ENCODE measurements around the gene TBX3.

TBX3 gene

DNA sequence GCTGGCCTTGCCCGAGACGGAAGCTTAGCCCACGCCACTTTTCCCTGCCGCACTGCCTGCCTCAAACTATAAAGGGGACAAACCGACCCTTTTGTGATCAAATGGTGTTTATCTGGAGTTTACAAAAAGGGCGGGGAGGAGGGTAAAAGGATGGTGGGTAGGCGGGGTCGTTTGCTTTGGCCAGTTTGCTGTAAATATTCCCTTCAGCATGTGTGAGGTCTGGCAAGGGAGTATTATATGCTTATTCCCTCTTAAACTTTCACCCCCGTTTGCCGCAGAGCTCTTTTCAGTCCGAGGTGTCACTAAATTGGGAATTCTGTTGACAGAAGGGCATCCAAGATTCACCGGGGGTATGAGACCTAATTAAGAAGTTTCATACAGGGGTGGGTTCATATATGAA lies 3.8 kb upstream of the TBX3 start:
- no peaks in the 10 kb centered on the region for H3K36me3 ChIP-seq (ENCODE audit: insufficient read depth, low read length)
- DNase-seq (no peak), ATAC-seq (ENCODE audit: insufficient read depth, low read depth) (no peak)
- H3K27me3 ChIP-seq (ENCODE audit: insufficient read depth, low read length, poor library complexity), result peaks cover 26% of the 10 kb centered on the region
- no peak overlapping the region for H3K27ac ChIP-seq (ENCODE audit: low read length)
- H2AFZ ChIP-seq (ENCODE audit: low read depth, low read length), result no peak overlapping the region
- H3K4me1 ChIP-seq (ENCODE audit: insufficient read depth, low read length), result no peaks in the 10 kb centered on the region
- no peaks in the 10 kb centered on the region for H3K9me3 ChIP-seq (ENCODE audit: insufficient read depth, low read length, severe bottlenecking)
- H3K4me2 ChIP-seq (ENCODE audit: insufficient read depth, low read length), result no peak overlapping the region
- no peak for TF ChIP-seq EZH2 (IDR thresholded peaks at IDR 0.05; ENCODE audit: borderline replicate concordance, low read depth, low read length, severe bottlenecking)
- TF ChIP-seq, protein P1, sequence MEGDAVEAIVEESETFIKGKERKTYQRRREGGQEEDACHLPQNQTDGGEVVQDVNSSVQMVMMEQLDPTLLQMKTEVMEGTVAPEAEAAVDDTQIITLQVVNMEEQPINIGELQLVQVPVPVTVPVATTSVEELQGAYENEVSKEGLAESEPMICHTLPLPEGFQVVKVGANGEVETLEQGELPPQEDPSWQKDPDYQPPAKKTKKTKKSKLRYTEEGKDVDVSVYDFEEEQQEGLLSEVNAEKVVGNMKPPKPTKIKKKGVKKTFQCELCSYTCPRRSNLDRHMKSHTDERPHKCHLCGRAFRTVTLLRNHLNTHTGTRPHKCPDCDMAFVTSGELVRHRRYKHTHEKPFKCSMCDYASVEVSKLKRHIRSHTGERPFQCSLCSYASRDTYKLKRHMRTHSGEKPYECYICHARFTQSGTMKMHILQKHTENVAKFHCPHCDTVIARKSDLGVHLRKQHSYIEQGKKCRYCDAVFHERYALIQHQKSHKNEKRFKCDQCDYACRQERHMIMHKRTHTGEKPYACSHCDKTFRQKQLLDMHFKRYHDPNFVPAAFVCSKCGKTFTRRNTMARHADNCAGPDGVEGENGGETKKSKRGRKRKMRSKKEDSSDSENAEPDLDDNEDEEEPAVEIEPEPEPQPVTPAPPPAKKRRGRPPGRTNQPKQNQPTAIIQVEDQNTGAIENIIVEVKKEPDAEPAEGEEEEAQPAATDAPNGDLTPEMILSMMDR (IDR thresholded peaks at IDR 0.05; ENCODE audit: borderline replicate concordance, extremely low read depth, low read length, poor library complexity, severe bottlenecking), result no peak
- H4K20me1 ChIP-seq (ENCODE audit: insufficient read depth, low read length), result no peaks in the 10 kb centered on the region
- no peak overlapping the region for H3K4me3 ChIP-seq (ENCODE audit: low read depth in 1 of 2, low read length in 2 of 2)
- no peaks in the 10 kb centered on the region for H3K79me2 ChIP-seq (ENCODE audit: insufficient read depth, low read length)
- no peak overlapping the region for H3K9ac ChIP-seq (ENCODE audit: low read depth, low read length)

DNA sequence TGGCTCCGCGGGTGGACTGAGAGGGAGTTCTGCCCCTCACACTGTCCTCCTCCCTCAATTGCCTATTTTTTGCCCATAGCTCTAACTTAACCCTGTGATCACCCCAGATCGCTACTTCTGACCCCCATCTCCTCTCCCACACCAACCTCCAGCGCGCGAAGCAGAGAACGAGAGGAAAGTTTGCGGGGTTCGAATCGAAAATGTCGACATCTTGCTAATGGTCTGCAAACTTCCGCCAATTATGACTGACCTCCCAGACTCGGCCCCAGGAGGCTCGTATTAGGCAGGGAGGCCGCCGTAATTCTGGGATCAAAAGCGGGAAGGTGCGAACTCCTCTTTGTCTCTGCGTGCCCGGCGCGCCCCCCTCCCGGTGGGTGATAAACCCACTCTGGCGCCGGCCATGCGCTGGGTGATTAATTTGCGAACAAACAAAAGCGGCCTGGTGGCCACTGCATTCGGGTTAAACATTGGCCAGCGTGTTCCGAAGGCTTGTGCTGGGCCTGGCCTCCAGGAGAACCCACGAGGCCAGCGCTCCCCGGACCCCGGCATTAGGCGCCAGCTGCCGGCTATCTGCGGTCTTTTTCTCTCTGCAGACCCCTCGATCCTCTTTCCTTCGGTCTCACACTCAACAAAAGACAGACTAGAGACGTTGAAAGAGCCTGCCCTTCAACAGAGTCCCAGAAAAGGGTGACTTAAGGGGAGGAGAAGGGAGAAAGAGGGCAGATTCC lies 3.0 kb upstream of the TBX3 start:
- H3K4me3 ChIP-seq (ENCODE audit: low read depth in 1 of 2, low read length in 2 of 2), result no peak overlapping the region
- no peak overlapping the region for H2AFZ ChIP-seq (ENCODE audit: low read depth, low read length)
- DNase-seq, result no peak
- no peak overlapping the region for H3K9ac ChIP-seq (ENCODE audit: low read depth, low read length)
- no peak for ATAC-seq (ENCODE audit: insufficient read depth, low read depth)
- no peaks in the 10 kb centered on the region for H3K79me2 ChIP-seq (ENCODE audit: insufficient read depth, low read length)
- peaks cover 28% of the 10 kb centered on the region for H3K27me3 ChIP-seq (ENCODE audit: insufficient read depth, low read length, poor library complexity)
- H3K27ac ChIP-seq (ENCODE audit: low read length), result no peak overlapping the region
- no peaks in the 10 kb centered on the region for H3K9me3 ChIP-seq (ENCODE audit: insufficient read depth, low read length, severe bottlenecking)
- no peaks in the 10 kb centered on the region for H3K4me1 ChIP-seq (ENCODE audit: insufficient read depth, low read length)
- no peak for TF ChIP-seq EZH2 (IDR thresholded peaks at IDR 0.05; ENCODE audit: borderline replicate concordance, low read depth, low read length, severe bottlenecking)
- no peak overlapping the region for H3K4me2 ChIP-seq (ENCODE audit: insufficient read depth, low read length)
- no peaks in the 10 kb centered on the region for H3K36me3 ChIP-seq (ENCODE audit: insufficient read depth, low read length)
- H4K20me1 ChIP-seq (ENCODE audit: insufficient read depth, low read length), result no peaks in the 10 kb centered on the region

DNA sequence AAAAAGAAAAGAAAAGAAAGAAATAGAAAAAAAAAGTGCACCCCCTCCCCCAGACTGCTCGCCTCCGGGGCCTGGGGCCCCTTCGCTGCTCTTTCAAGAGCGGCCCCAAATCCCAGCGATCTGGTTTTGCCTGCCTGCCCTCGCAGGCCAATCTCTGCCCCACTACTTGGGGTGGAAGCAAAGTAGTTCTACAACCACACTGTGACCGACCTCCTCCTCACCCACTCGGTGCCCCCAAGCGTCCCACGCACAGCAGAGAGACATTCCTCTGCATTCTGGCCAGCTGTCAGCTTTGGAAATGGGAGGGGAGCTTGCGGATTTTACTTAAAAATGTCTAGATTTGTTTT lies 2.4 kb upstream of the TBX3 start:
- no peak for ATAC-seq (ENCODE audit: insufficient read depth, low read depth)
- Histone ChIP-seq H3K27me3 (ENCODE audit: insufficient read depth, low read length, poor library complexity) (peaks cover 34% of the 10 kb centered on the region), H3K27ac (ENCODE audit: low read length) (no peak overlapping the region), H3K9ac (ENCODE audit: low read depth, low read length) (no peak overlapping the region), H2AFZ (ENCODE audit: low read depth, low read length) (no peak overlapping the region), H3K9me3 (ENCODE audit: insufficient read depth, low read length, severe bottlenecking) (no peaks in the 10 kb centered on the region), H3K4me1 (ENCODE audit: insufficient read depth, low read length) (no peaks in the 10 kb centered on the region), H4K20me1 (ENCODE audit: insufficient read depth, low read length) (no peaks in the 10 kb centered on the region), H3K36me3 (ENCODE audit: insufficient read depth, low read length) (no peaks in the 10 kb centered on the region), H3K79me2 (ENCODE audit: insufficient read depth, low read length) (no peaks in the 10 kb centered on the region), H3K4me2 (ENCODE audit: insufficient read depth, low read length) (no peak overlapping the region), H3K4me3 (ENCODE audit: low read depth in 1 of 2, low read length in 2 of 2) (no peak overlapping the region)
- no peak for TF ChIP-seq EZH2 (IDR thresholded peaks at IDR 0.05; ENCODE audit: borderline replicate concordance, low read depth, low read length, severe bottlenecking)
- TF ChIP-seq, protein P1 (IDR thresholded peaks at IDR 0.05; ENCODE audit: borderline replicate concordance, extremely low read depth, low read length, poor library complexity, severe bottlenecking), result no peak
- no peak for DNase-seq

DNA sequence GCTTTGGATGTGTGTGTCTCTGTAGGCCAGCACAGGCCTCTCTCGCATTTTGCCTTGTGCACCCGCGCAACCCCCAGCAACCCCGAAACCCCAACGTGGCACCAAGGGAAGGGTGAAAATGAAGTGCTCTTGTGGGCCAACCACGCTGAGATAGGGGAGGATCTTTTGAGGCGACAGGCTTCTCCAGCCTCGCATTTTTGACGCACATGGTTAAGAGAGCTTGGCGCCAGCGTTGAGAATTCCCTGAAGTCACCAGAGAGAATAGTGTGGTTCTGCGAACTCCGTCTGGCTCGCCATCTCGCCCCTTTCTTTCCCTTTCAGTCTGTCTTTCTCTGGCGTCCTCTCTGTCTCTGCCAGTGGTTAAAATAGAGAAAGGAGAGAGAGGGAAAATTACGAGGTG lies 1.9 kb upstream of the TBX3 start:
- no peaks in the 10 kb centered on the region for H3K4me1 ChIP-seq (ENCODE audit: insufficient read depth, low read length)
- TF ChIP-seq, protein P1 (IDR thresholded peaks at IDR 0.05; ENCODE audit: borderline replicate concordance, extremely low read depth, low read length, poor library complexity, severe bottlenecking), result no peak
- no peak for TF ChIP-seq EZH2 (IDR thresholded peaks at IDR 0.05; ENCODE audit: borderline replicate concordance, low read depth, low read length, severe bottlenecking)
- H3K27me3 ChIP-seq (ENCODE audit: insufficient read depth, low read length, poor library complexity), result peaks cover 31% of the 10 kb centered on the region
- H3K79me2 ChIP-seq (ENCODE audit: insufficient read depth, low read length), result no peaks in the 10 kb centered on the region
- H3K4me2 ChIP-seq (ENCODE audit: insufficient read depth, low read length), result no peak overlapping the region
- H3K9me3 ChIP-seq (ENCODE audit: insufficient read depth, low read length, severe bottlenecking), result no peaks in the 10 kb centered on the region
- ATAC-seq (ENCODE audit: insufficient read depth, low read depth) (no peak), DNase-seq (no peak)
- no peaks in the 10 kb centered on the region for H3K36me3 ChIP-seq (ENCODE audit: insufficient read depth, low read length)
- no peaks in the 10 kb centered on the region for H4K20me1 ChIP-seq (ENCODE audit: insufficient read depth, low read length)
- H2AFZ ChIP-seq (ENCODE audit: low read depth, low read length), result no peak overlapping the region
- H3K27ac ChIP-seq (ENCODE audit: low read length), result no peak overlapping the region
- H3K9ac ChIP-seq (ENCODE audit: low read depth, low read length), result no peak overlapping the region
- H3K4me3 ChIP-seq (ENCODE audit: low read depth in 1 of 2, low read length in 2 of 2), result no peak overlapping the region
